Measurements from ENCODE around the gene ERCC6L.
"Not testable (repeated sequence)": the region's sequence is repeated elsewhere in the genome, so short reads cannot be mapped to it uniquely, and the experiment has no call there.

Gene ERCC6L

DNA sequence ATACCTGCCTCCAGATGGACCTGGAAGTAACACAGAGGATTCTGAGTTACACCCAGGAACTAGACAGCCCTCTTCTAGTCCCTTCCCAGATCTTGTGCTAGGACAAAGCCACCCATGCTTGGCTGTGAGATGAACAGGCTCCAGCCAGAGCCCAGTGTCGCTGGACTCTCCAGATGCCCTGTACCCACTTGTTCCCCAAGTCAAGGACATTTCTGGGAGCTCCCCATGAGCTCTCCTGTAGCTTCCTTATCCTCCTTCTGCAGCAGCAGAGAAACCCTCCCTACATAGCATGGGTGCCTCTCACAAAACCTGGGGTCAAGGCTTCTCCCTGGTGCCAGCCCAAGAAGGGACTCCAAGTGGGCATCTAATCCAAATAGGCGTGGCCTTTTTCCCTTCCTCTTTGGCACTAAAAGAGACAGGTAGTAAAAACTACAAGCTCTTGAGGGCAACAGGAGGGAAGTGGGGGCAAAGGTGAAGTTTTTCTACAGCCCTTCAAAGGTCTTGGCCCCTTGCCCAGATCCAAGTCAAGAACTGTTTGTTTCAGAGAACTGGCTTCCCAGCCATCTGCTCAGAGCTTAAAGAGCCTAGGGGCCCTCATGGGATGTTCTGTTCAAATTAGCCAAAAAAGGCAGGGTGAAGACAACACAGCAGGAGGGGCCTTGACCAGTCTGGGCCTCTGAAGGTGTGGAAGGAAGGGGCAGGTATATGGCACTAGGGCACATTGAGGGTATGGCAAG lies 8.5 kb upstream of the ERCC6L start:
- H3K36me3 ChIP-seq (ENCODE audit: control insufficient read depth, insufficient read depth, low read length) = no peaks in the 10 kb centered on the region
- no CpG with 5 or more reads among the region's 2 CpGs for WGBS (ENCODE audit: insufficient coverage, insufficient read length)
- DNase-seq (ENCODE audit: low read depth, low spot score) = no peak
- H3K4me1 ChIP-seq (ENCODE audit: control insufficient read depth, insufficient read depth, low read length) = no peaks in the 10 kb centered on the region
- H3K27ac ChIP-seq (ENCODE audit: low read length) = no peak overlapping the region
- no peaks in the 10 kb centered on the region for H3K27me3 ChIP-seq (ENCODE audit: control insufficient read depth, insufficient read depth, low read length)
- no peaks in the 10 kb centered on the region for H3K9me3 ChIP-seq (ENCODE audit: control insufficient read depth, insufficient read depth, low read length)
- H3K4me3 ChIP-seq (ENCODE audit: low read length) = no peak overlapping the region

- DNase-seq (ENCODE audit: low read depth, low spot score) = no peak
- Histone ChIP-seq H3K36me3 (ENCODE audit: control insufficient read depth, insufficient read depth, low read length) (no peaks in the 10 kb centered on the region), H3K27ac (ENCODE audit: low read length) (no peak overlapping the region), H3K9me3 (ENCODE audit: control insufficient read depth, insufficient read depth, low read length) (no peaks in the 10 kb centered on the region), H3K4me3 (ENCODE audit: low read length) (no peak overlapping the region), H3K4me1 (ENCODE audit: control insufficient read depth, insufficient read depth, low read length) (no peaks in the 10 kb centered on the region), H3K27me3 (ENCODE audit: control insufficient read depth, insufficient read depth, low read length) (no peaks in the 10 kb centered on the region)
- no CpG with 5 or more reads among the region's 3 CpGs for WGBS (ENCODE audit: insufficient coverage, insufficient read length)
Observed at GRCh38 chrX:72245461-72246089, 6.7 kb upstream of the ERCC6L start.

DNA sequence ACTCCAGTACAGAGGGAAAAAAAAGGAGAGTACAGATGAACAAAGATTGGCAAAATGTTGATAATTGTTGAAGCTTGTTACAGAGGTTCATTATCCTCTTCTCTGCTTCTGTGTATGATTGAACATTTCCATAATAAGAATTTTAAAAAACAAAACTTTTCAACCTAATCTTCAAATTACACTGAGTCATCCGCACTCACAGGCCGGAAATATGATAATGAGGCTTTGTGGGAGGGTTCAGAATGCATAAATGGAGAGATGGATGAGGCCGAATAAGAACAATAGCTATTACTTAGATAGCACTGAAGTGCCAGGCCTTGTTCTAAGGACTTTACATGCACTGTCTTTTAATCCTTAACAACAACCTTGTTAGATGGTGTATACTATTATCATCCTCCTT lies 4.6 kb upstream of the ERCC6L start:
- Histone ChIP-seq H3K36me3 (ENCODE audit: control insufficient read depth, insufficient read depth, low read length) (no peaks in the 10 kb centered on the region), H3K4me3 (ENCODE audit: low read length) (no peak overlapping the region), H3K27ac (ENCODE audit: low read length) (no peak overlapping the region), H3K9me3 (ENCODE audit: control insufficient read depth, insufficient read depth, low read length) (no peaks in the 10 kb centered on the region), H3K4me1 (ENCODE audit: control insufficient read depth, insufficient read depth, low read length) (no peaks in the 10 kb centered on the region), H3K27me3 (ENCODE audit: control insufficient read depth, insufficient read depth, low read length) (no peaks in the 10 kb centered on the region)
- no peak for DNase-seq (ENCODE audit: low read depth, low spot score)
- no CpG with 5 or more reads among the region's 3 CpGs for WGBS (ENCODE audit: insufficient coverage, insufficient read length)

DNA sequence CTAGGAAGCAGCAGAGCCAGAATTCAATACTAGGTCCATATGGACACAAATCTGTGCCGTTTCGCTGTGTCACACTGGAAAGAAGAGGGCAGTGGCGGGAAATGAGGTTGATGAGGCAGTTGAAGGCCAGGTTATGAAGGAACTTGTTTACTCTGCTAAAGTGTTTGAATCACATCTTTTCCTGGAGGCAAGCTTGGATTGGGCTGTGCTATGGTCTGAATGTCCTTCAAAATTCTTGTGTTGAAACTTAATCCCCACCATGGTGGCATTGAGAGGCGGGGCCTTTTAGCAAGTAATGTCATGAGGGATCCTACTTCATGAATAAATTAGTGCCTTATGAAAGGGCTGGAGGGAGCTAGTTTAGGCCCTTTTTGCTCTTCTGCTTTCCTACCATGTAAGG lies 2.1 kb upstream of the ERCC6L start:
- no peak overlapping the region for H3K27ac ChIP-seq (ENCODE audit: low read length)
- H3K27me3 ChIP-seq (ENCODE audit: control insufficient read depth, insufficient read depth, low read length) = no peaks in the 10 kb centered on the region
- DNase-seq (ENCODE audit: low read depth, low spot score) = no peak
- no peaks in the 10 kb centered on the region for H3K36me3 ChIP-seq (ENCODE audit: control insufficient read depth, insufficient read depth, low read length)
- H3K4me3 ChIP-seq (ENCODE audit: low read length) = no peak overlapping the region
- no CpG with 5 or more reads among the region's 4 CpGs for WGBS (ENCODE audit: insufficient coverage, insufficient read length)
- no peaks in the 10 kb centered on the region for H3K4me1 ChIP-seq (ENCODE audit: control insufficient read depth, insufficient read depth, low read length)
- no peaks in the 10 kb centered on the region for H3K9me3 ChIP-seq (ENCODE audit: control insufficient read depth, insufficient read depth, low read length)

- Histone ChIP-seq H3K4me1 (ENCODE audit: control insufficient read depth, insufficient read depth, low read length) (no peaks in the 10 kb centered on the region), H3K27me3 (ENCODE audit: control insufficient read depth, insufficient read depth, low read length) (no peaks in the 10 kb centered on the region), H3K27ac (ENCODE audit: low read length) (no peak overlapping the region), H3K9me3 (ENCODE audit: control insufficient read depth, insufficient read depth, low read length) (no peaks in the 10 kb centered on the region), H3K36me3 (ENCODE audit: control insufficient read depth, insufficient read depth, low read length) (no peaks in the 10 kb centered on the region), H3K4me3 (ENCODE audit: low read length) (peak overlapping the region; percentile 77; the same call in 1 of the 2 replicates)
- DNase-seq (ENCODE audit: low read depth, low spot score) = no peak
- no CpG with 5 or more reads among the region's 6 CpGs for WGBS (ENCODE audit: insufficient coverage, insufficient read length)
Observed at GRCh38 chrX:72238183-72238582, 644 bp downstream of the ERCC6L start.

DNA sequence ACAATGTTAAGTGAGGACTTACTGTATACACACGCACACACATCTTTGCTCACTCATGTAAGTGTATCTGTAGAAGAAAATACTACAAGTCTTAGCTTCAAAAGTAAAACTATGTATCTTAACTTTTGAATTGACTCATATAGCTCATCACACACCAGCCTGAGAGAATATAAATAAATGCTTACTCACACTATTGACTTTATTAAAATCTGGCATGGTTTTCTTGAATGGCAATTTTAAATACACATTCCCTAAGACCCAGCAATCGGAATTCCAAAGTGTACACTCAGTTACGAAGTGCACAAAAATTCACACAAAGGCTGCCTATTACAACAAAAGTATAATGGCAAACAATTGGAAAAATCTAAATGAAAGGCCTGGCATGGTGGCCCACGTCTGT lies 2.0 kb downstream of the ERCC6L start:
- Histone ChIP-seq H3K4me3 (ENCODE audit: low read length) (no peak overlapping the region), H3K4me1 (ENCODE audit: control insufficient read depth, insufficient read depth, low read length) (no peaks in the 10 kb centered on the region), H3K27me3 (ENCODE audit: control insufficient read depth, insufficient read depth, low read length) (no peaks in the 10 kb centered on the region), H3K27ac (ENCODE audit: low read length) (no peak overlapping the region), H3K36me3 (ENCODE audit: control insufficient read depth, insufficient read depth, low read length) (no peaks in the 10 kb centered on the region), H3K9me3 (ENCODE audit: control insufficient read depth, insufficient read depth, low read length) (no peaks in the 10 kb centered on the region)
- no CpG with 5 or more reads among the region's 4 CpGs for WGBS (ENCODE audit: insufficient coverage, insufficient read length)
- DNase-seq (ENCODE audit: low read depth, low spot score) = no peak

- no CpG with 5 or more reads among the region's 3 CpGs for WGBS (ENCODE audit: insufficient coverage, insufficient read length)
- Histone ChIP-seq H3K4me1 (ENCODE audit: control insufficient read depth, insufficient read depth, low read length) (no peaks in the 10 kb centered on the region), H3K27ac (ENCODE audit: low read length) (no peak overlapping the region)
Observed at GRCh38 chrX:72230290-72230689, 8.5 kb downstream of the ERCC6L start.

DNA sequence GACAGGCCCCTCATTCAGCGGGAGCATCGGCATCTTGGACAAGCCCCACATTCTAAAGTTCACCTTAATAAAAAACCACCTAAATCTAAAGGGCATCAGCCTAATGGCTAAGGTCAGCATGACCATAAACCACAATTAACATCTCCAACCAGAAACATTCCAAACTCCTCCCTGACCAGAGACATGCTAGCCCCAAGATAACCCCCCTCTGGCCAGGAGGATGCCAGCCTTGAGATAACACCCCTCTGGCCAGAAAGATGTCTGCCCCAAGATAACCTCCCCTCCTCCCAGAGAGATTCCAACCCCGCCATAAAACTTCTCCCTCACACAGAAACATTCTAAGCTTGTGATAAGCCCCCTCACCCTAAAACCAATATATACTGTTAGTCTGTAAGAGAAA lies 18.5 kb downstream of the ERCC6L start:
- no CpG with 5 or more reads among the region's 3 CpGs for WGBS (ENCODE audit: insufficient coverage, insufficient read length)
- DNase-seq (ENCODE audit: low read depth, low spot score); H3K9me3 ChIP-seq (ENCODE audit: control insufficient read depth, insufficient read depth, low read length); H3K4me3 ChIP-seq (ENCODE audit: low read length); H3K27me3 ChIP-seq (ENCODE audit: control insufficient read depth, insufficient read depth, low read length); H3K27ac ChIP-seq (ENCODE audit: low read length); H3K4me1 ChIP-seq (ENCODE audit: control insufficient read depth, insufficient read depth, low read length); H3K36me3 ChIP-seq (ENCODE audit: control insufficient read depth, insufficient read depth, low read length): not testable (repeated sequence)

More at GRCh38 chrX:72230290-72230689, 8.5 kb downstream of the ERCC6L start:
- no peak for DNase-seq (ENCODE audit: low read depth, low spot score)
- Histone ChIP-seq H3K9me3 (ENCODE audit: control insufficient read depth, insufficient read depth, low read length) (no peaks in the 10 kb centered on the region; the same call in 1 of the 2 replicates), H3K27me3 (ENCODE audit: control insufficient read depth, insufficient read depth, low read length) (no peaks in the 10 kb centered on the region), H3K4me3 (ENCODE audit: low read length) (no peak overlapping the region), H3K36me3 (ENCODE audit: control insufficient read depth, insufficient read depth, low read length) (no peaks in the 10 kb centered on the region)

DNA sequence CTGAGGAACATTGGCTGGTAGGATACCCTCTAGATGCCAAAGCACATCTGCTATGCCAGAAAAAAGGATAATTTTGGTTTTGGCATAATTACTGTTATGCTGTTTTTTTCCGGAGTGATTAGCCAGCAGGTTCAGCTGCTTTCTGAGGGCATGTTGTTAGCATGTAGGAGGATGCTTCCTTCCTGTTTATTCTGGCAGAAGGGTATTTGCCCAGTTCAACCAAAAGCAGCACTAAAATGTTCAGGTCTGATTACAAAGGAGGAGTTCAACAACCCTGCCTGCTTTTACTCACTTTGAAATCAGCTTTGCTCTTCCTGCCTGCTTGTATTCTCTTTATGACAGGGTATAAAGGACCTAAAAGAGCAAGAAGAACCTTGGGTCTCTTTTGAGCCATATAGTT lies 21.9 kb downstream of the ERCC6L start:
- H3K9me3 ChIP-seq (ENCODE audit: control insufficient read depth, insufficient read depth, low read length) = no peaks in the 10 kb centered on the region
- no CpG with 5 or more reads among the region's 1 CpG for WGBS (ENCODE audit: insufficient coverage, insufficient read length)
- no peaks in the 10 kb centered on the region for H3K36me3 ChIP-seq (ENCODE audit: control insufficient read depth, insufficient read depth, low read length)
- H3K27me3 ChIP-seq (ENCODE audit: control insufficient read depth, insufficient read depth, low read length) = no peaks in the 10 kb centered on the region
- H3K4me1 ChIP-seq (ENCODE audit: control insufficient read depth, insufficient read depth, low read length) = no peaks in the 10 kb centered on the region
- DNase-seq (ENCODE audit: low read depth, low spot score) = no peak
- no peak overlapping the region for H3K27ac ChIP-seq (ENCODE audit: low read length)
- no peak overlapping the region for H3K4me3 ChIP-seq (ENCODE audit: low read length)

DNA sequence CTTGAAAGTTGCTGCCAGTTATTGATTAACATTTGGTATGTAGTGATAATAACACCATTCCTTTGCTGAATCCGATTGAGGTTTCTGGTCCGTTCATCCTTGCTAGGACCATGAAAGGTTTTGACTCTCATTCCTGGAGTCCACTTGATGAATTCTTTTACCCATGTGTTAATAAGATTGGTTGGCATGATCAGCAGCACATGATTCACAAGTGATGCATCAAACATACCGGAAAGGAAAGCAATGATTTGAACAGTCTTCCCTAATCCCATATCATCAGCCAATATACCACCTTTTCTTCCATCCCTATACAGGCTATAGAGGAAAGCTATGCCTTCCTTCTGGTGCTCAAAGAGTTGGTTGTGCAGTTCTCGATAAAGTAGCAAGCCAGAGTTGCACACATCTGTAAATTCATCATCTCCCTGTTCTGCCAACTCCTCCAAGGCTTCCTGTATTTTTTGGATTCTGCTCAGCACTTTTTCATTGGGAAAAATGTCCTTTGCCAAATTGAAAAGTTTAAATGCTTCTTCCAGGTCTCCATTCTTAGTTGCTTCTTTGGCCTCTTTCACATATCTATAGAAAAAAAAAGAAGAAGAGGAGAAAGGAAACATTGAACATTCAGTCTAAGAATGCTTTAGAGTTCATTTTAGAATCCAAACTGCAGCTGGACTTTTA lies 30.6 kb downstream of the ERCC6L start:
- Histone ChIP-seq H3K27ac (ENCODE audit: low read length) (no peak overlapping the region), H3K9me3 (ENCODE audit: control insufficient read depth, insufficient read depth, low read length) (no peaks in the 10 kb centered on the region), H3K4me3 (ENCODE audit: low read length) (no peak overlapping the region), H3K4me1 (ENCODE audit: control insufficient read depth, insufficient read depth, low read length) (no peaks in the 10 kb centered on the region), H3K27me3 (ENCODE audit: control insufficient read depth, insufficient read depth, low read length) (no peaks in the 10 kb centered on the region), H3K36me3 (ENCODE audit: control insufficient read depth, insufficient read depth, low read length) (no peaks in the 10 kb centered on the region)
- no CpG with 5 or more reads among the region's 4 CpGs for WGBS (ENCODE audit: insufficient coverage, insufficient read length)
- DNase-seq (ENCODE audit: low read depth, low spot score) = no peak
